GM12878 (cell line): ENCODE measurements around the gene B3GALT5. TPM values are rescaled to one million over a fixed set of nuclear protein-coding genes. Genes with fewer than 3 reads are reported as not detected.

Source experiments
- ATAC-seq: fragments of 200-7000 bp; cut with Tn5 transposase; 3 replicates; pipeline ENCODE4 v1.9.1; 2020; ENCODE audit warnings: mild to moderate bottlenecking, moderate library complexity
- BruUV-seq: library from RNA; stranded (reverse); fragments of 400-500 nt; replicated peaks from 2 replicates; lab custom pipeline; 2021; lab: Mats Ljungman, UMichigan
- CTCF ChIA-PET: fragments of 300-600 bp; sonication (Branson Sonifier 250); formaldehyde crosslinking; extraction: SDS; loops from one replicate; lab custom pipeline; 2021; ENCODE audit warnings: inconsistent platforms; lab: Yijun Ruan, JAX
- POLR2A ChIA-PET: fragments of 350-600 bp; formaldehyde crosslinking; extraction: SDS; loops from one replicate; lab custom pipeline; 2021; ENCODE audit warnings: inconsistent platforms; lab: Charles Lee
- RAD21 ChIA-PET: fragments of 300-600 bp; sonication (Branson Sonifier 250); formaldehyde crosslinking; loops from one replicate; lab custom pipeline; 2023; ENCODE audit warnings: antibody characterized with exemption; ENCODE audit not compliant: unreplicated experiment; lab: Charles Lee
- SMC1A ChIA-PET: fragments of 300-600 bp; sonication (Branson Sonifier 250); formaldehyde crosslinking; loops from one replicate; lab custom pipeline; 2023; ENCODE audit not compliant: unreplicated experiment, uncharacterized antibody; lab: Charles Lee
- DNase-seq: peaks from one replicate; pipeline ENCODE4 v3.0.0-alpha.2; 2011; ENCODE audit warnings: low read depth, low spot score
- FAIRE-seq: peaks from 3 replicates; lab custom pipeline; 2011; peaks lifted over from hg19 to GRCh38; lab: Jason Lieb, UNC
- H2AFZ ChIP-seq: 2 replicates; pipeline ENCODE4 v1.6.0; 2011; ENCODE audit warnings: low read depth, low read length, control low read depth; ENCODE audit not compliant: control insufficient read depth
- H3K27ac ChIP-seq: 2 replicates; pipeline ENCODE4 v1.5.1; 2011; ENCODE audit warnings: control low read depth; ENCODE audit not compliant: control insufficient read depth, insufficient read depth
- H3K27me3 ChIP-seq, 2 experiments: replicated peaks in 1 of 2; 2 replicates each; pipeline versions ENCODE4 v1.6.0 to v1.6.1; 2011; ENCODE audit warnings: low read length in 1 of 2; ENCODE audit not compliant: control insufficient read depth in 2 of 2, insufficient read depth in 2 of 2
- H3K36me3 ChIP-seq, 2 experiments: 2 replicates each; pipeline ENCODE4 v1.5.1; 2011; ENCODE audit warnings: low read length in 1 of 2; ENCODE audit not compliant: control insufficient read depth in 2 of 2, insufficient read depth in 2 of 2
- H3K4me1 ChIP-seq: 2 replicates; pipeline ENCODE4 v1.6.1; 2011; ENCODE audit warnings: mild to moderate bottlenecking, low read length, moderate library complexity, mixed read lengths; ENCODE audit not compliant: control insufficient read depth, insufficient read depth
- H3K4me2 ChIP-seq: 2 replicates; pipeline ENCODE4 v1.6.0; 2011; ENCODE audit warnings: control low read depth; ENCODE audit not compliant: control insufficient read depth, insufficient read depth
- H3K4me3 ChIP-seq: fragments of 200-600 bp; sonication (generic); 2 replicates; pipeline ENCODE4 v1.5.1; 2016
- H3K79me2 ChIP-seq: 2 replicates; pipeline ENCODE4 v1.6.0; 2011; ENCODE audit warnings: low read length; ENCODE audit not compliant: control insufficient read depth, insufficient read depth
- H3K9ac ChIP-seq: 2 replicates; pipeline ENCODE4 v1.8.0; 2011; ENCODE audit warnings: low read length, control low read depth, mixed read lengths; ENCODE audit not compliant: control insufficient read depth, insufficient read depth
- H3K9me3 ChIP-seq: replicated peaks from 3 replicates; pipeline ENCODE4 v1.5.1; 2011; ENCODE audit warnings: mild to moderate bottlenecking, low read length; ENCODE audit not compliant: control insufficient read depth, insufficient read depth
- H4K20me1 ChIP-seq: 2 replicates; pipeline ENCODE4 v1.6.0; 2011; ENCODE audit not compliant: control insufficient read depth, insufficient read depth
- MAX ChIP-seq: IDR thresholded peaks from 2 replicates; pipeline ENCODE4 v1.6.1; 2012; ENCODE audit warnings: low read depth, low read length, improper control_type of control experiment
- MEF2A ChIP-seq: IDR thresholded peaks from 2 replicates; pipeline ENCODE4 v1.6.1; 2011; ENCODE audit warnings: low read depth, mild to moderate bottlenecking, low read length, moderate library complexity; ENCODE audit not compliant: insufficient read depth
- MTA2 ChIP-seq: fragments of 450-650 bp; IDR thresholded peaks from 2 replicates; pipeline ENCODE4 v1.6.1; 2016; ENCODE audit warnings: low read depth, mild to moderate bottlenecking, moderate library complexity
- PAX5 ChIP-seq: IDR thresholded peaks from 2 replicates; pipeline ENCODE4 v1.6.1; 2011; ENCODE audit warnings: low read depth, low read length, borderline replicate concordance
- YY1 ChIP-seq: IDR thresholded peaks from 2 replicates; pipeline ENCODE4 v1.6.1; 2011; ENCODE audit warnings: low read depth, mild to moderate bottlenecking, low read length
- ZNF274 ChIP-seq: IDR thresholded peaks from one replicate; pipeline ENCODE4 v1.8.0; 2011; ENCODE audit not compliant: insufficient read length, insufficient read depth
- ZZZ3 ChIP-seq: IDR thresholded peaks from 2 replicates; pipeline ENCODE4 v1.6.1; 2011; ENCODE audit warnings: low read depth; ENCODE audit not compliant: control insufficient read depth, insufficient read length
- WGBS: methylation state at CpG from one replicate; pipeline ENCODE4 v1.1.6; 2016; ENCODE audit warnings: low lambda C conversion rate; ENCODE audit not compliant: insufficient replicate concordance, insufficient coverage; ENCODE audit errors: missing lambda C conversion rate; 5-methylcytosine and 5-hydroxymethylcytosine counted together
- in situ Hi-C: fragments of 300-500 bp; cut with MboI; formaldehyde crosslinking; loops from 9 replicates; pipeline ENCODE4 v1.14.3; 2018; ENCODE audit warnings: mixed read lengths
- intact Hi-C: fragments of 100-400 bp; cut with micrococcal nuclease; formaldehyde crosslinking; loops from one replicate; pipeline ENCODE4 v1.14.2; 2022; ENCODE audit not compliant: unreplicated experiment
- polyA plus RNA-seq, 11 experiments: library from polyadenylated mRNA; depleted of rRNA in 4 of 11; unstranded in 6 of 11; stranded (reverse) in 5 of 11; fragments of >200 nt; fragmentation: Nextera tagmentation in 4 of 11; fragmentation: Illumina TruSeq in 1 of 11; extraction: Ambion mirVana in 4 of 11; extraction: Trizol in 1 of 11; gene quantifications; 1 replicate in 1 of 11; 2 replicates in 10 of 11; pipeline versions ENCODE4 v1.2.1 to v1.2.3, GENCODE V29; 2011 to 2016; ENCODE audit warnings: inconsistent platforms in 2 of 11, missing spikeins in 2 of 11, low read depth in 1 of 11
- total RNA-seq, 4 experiments: library from RNA; depleted of rRNA in 3 of 4; stranded (reverse); fragments of >200 nt in 3 of 4; fragmentation: Illumina TruSeq in 1 of 4; extraction: Trizol in 1 of 4; gene quantifications; 2 replicates each; pipeline versions ENCODE4 v1.2.1 to v1.2.3, GENCODE V29; 2013 to 2021
- TF ChIP-seq, protein P1 (sequence below): fragments of 450-650 bp; IDR thresholded peaks from 2 replicates; pipeline ENCODE4 v1.6.1; 2016; ENCODE audit warnings: mild to moderate bottlenecking

Gene B3GALT5
- total and polyA plus RNA-seq, 10 of the 15 experiments (the other 5 are each of a cell fraction or from before 2014, with no cell fraction given), result 0.03 to 0.04 TPM; not detected in 8

GRCh38 chr21:39616211-39616772 lies 3.6 kb downstream of the B3GALT5 start:
- TF ChIP-seq MEF2A (no peak), PAX5 (no peak), ZNF274 (no peak), ZZZ3 (no peak), MAX (no peak), YY1 (no peak), MTA2 (no peak)
- TF ChIP-seq, protein P1, sequence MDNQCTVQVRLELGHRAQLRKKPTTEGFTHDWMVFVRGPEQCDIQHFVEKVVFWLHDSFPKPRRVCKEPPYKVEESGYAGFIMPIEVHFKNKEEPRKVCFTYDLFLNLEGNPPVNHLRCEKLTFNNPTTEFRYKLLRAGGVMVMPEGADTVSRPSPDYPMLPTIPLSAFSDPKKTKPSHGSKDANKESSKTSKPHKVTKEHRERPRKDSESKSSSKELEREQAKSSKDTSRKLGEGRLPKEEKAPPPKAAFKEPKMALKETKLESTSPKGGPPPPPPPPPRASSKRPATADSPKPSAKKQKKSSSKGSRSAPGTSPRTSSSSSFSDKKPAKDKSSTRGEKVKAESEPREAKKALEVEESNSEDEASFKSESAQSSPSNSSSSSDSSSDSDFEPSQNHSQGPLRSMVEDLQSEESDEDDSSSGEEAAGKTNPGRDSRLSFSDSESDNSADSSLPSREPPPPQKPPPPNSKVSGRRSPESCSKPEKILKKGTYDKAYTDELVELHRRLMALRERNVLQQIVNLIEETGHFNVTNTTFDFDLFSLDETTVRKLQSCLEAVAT, result no peak
- ChIA-PET SMC1A (interaction anchor here (1.0 kb wide), 1 partner anchor 24 kb away, joined by 3 read pairs; no protein-coding TSS in a partner anchor), RAD21 (no interaction called here), CTCF (no interaction called here), POLR2A (no interaction called here)
- in situ Hi-C loops, result no loop called here
- DNase-seq, result no peak
- no peaks in the 10 kb centered on the region for H4K20me1 ChIP-seq
- no peaks in the 10 kb centered on the region for H3K36me3 ChIP-seq
- no peak for FAIRE-seq
- no peaks in the 10 kb centered on the region; the same call in 2 of the 3 replicates for H3K9me3 ChIP-seq
- BruUV-seq, result no TSS peak
- H3K27ac ChIP-seq, result no peak overlapping the region
- no peak overlapping the region for H2AFZ ChIP-seq
- H3K79me2 ChIP-seq, result no peaks in the 10 kb centered on the region
- H3K4me1 ChIP-seq, result no peaks in the 10 kb centered on the region
- H3K9ac ChIP-seq, result no peak overlapping the region
- no peaks in the 10 kb centered on the region; a peak in 1 of 4 replicates for H3K27me3 ChIP-seq
- ATAC-seq, result no peak
- no peak overlapping the region for H3K4me3 ChIP-seq
- WGBS, result 0% methylated on average over 5 of the region's 5 CpGs
- H3K4me2 ChIP-seq, result no peak overlapping the region
- intact Hi-C loops, result no loop called here
